HCT116 (cell line): Measurements from ENCODE around the gene METTL1.

Experiments
- CTCF ChIP-seq, 3 experiments: fragments of 200-600 bp in 1 of 3; sonication (generic) in 1 of 3; IDR thresholded peaks in 2 of 3; conservative IDR thresholded peaks in 1 of 3; 2 replicates each; pipeline ENCODE4 v1.5.1; 2012 to 2017; ENCODE audit warnings: low read depth in 2 of 3, low read length in 2 of 3, antibody characterized with exemption in 1 of 3, borderline replicate concordance in 1 of 3, control low read depth in 1 of 3, mild to moderate bottlenecking in 1 of 3, mixed read lengths in 1 of 3, mixed run types in 1 of 3, moderate library complexity in 1 of 3; ENCODE audit not compliant: insufficient read depth in 1 of 3
- EZH2phosphoT487 ChIP-seq: fragments of 200-600 bp; IDR thresholded peaks from 2 replicates; pipeline ENCODE4 v1.6.1; 2018; ENCODE audit warnings: antibody characterized with exemption, borderline replicate concordance
- POLR2A ChIP-seq: IDR thresholded peaks from 2 replicates; pipeline ENCODE4 v1.7.0; 2011; ENCODE audit warnings: borderline replicate concordance; ENCODE audit not compliant: insufficient read depth, insufficient read length; ENCODE audit errors: extremely low read depth
- POLR2AphosphoS5 ChIP-seq: IDR thresholded peaks from 2 replicates; pipeline ENCODE4 v1.6.1; 2011; ENCODE audit warnings: mild to moderate bottlenecking, low read depth, low read length, moderate library complexity
- SIN3A ChIP-seq: IDR thresholded peaks from 2 replicates; pipeline ENCODE4 v1.6.1; 2012; ENCODE audit warnings: low read depth

GRCh38 chr12:57738661-57739237 lies 33.2 kb downstream of the METTL1 start, which contains the start of gene AGAP2:
- TF ChIP-seq POLR2A (no peak), CTCF (IDR thresholded peaks at IDR 0.05 in 2 of 3, conservative IDR thresholded peaks at IDR 0.05 in 1 of 3; ENCODE audit: borderline replicate concordance in 1 of 3, insufficient read depth in 1 of 3, low read depth in 2 of 3, low read length in 2 of 3) (no peak), SIN3A (no peak), POLR2AphosphoS5 (no peak), EZH2phosphoT487 (no peak)
